ENCODE measurements around the gene DCST1. TPM values are rescaled to one million over a fixed set of nuclear protein-coding genes. Genes with fewer than 3 reads are reported as not detected.
A peak's percentile ranks its signal among the peaks of the same experiment; 100 is the strongest.

The DCST1 gene
- total RNA-seq, 1 experiment from 2014 or later, result 0.32 TPM

GRCh38 chr1:155026588-155026987 is 7.0 kb upstream of the DCST1 start (continued):
- TF ChIP-seq CTCF (IDR thresholded peaks at IDR 0.05 in 2 of 3, conservative IDR thresholded peaks at IDR 0.05 in 1 of 3; ENCODE audit: borderline replicate concordance in 1 of 3, insufficient read depth in 1 of 3, low read depth in 2 of 3, low read length in 2 of 3), result no peak
- TF ChIP-seq FOSL1 (IDR thresholded peaks at IDR 0.05; ENCODE audit: low read depth), result peak; percentile 79
- TF ChIP-seq SRF (IDR thresholded peaks at IDR 0.05; ENCODE audit: low read depth), result no peak
- no peak for TF ChIP-seq CBX3 (IDR thresholded peaks at IDR 0.05; ENCODE audit: low read depth)
- TF ChIP-seq ELF1 (IDR thresholded peaks at IDR 0.05; ENCODE audit: borderline replicate concordance, low read depth), result no peak
- TF ChIP-seq RAD21 (IDR thresholded peaks at IDR 0.05; ENCODE audit: low read depth), result no peak

- H3K27me3 ChIP-seq (ENCODE audit: insufficient read depth, low read length), result no peaks in the 10 kb centered on the region
- no peaks in the 10 kb centered on the region for H3K9me2 ChIP-seq (ENCODE audit: insufficient read depth)
- no peaks in the 10 kb centered on the region for H3K9me3 ChIP-seq (ENCODE audit: control insufficient read depth in 1 of 2, insufficient read depth in 1 of 2, low read depth in 1 of 2, low read length in 2 of 2)
- H3K36me3 ChIP-seq (ENCODE audit: control insufficient read depth in 1 of 2, insufficient read depth in 2 of 2, low read length in 2 of 2), result no peaks in the 10 kb centered on the region
- peaks cover 10 to 19% of the 10 kb centered on the region in 2 experiments for H3K4me1 ChIP-seq (ENCODE audit: control insufficient read depth in 1 of 2, insufficient read depth in 2 of 2, low read length in 2 of 2)
- CTCF ChIA-PET, result no interaction called here
- TF ChIP-seq POLR2AphosphoS5 (IDR thresholded peaks at IDR 0.05; ENCODE audit: low read depth, low read length), result no peak
- no peak for TF ChIP-seq ZNF274 (IDR thresholded peaks at IDR 0.05; ENCODE audit: low read depth, low read length)
- TF ChIP-seq CTCF (IDR thresholded peaks at IDR 0.05 in 2 of 3, conservative IDR thresholded peaks at IDR 0.05 in 1 of 3; ENCODE audit: borderline replicate concordance in 1 of 3, insufficient read depth in 1 of 3, low read depth in 2 of 3, low read length in 2 of 3), result no peak
- no peak for TF ChIP-seq ATF3 (IDR thresholded peaks at IDR 0.05)
- TF ChIP-seq MAX (IDR thresholded peaks at IDR 0.05), result no peak
- no peak for TF ChIP-seq CBX3 (IDR thresholded peaks at IDR 0.05; ENCODE audit: low read depth)
- TF ChIP-seq CEBPB (IDR thresholded peaks at IDR 0.05; ENCODE audit: low read depth), result no peak
- TF ChIP-seq TCF7L2 (IDR thresholded peaks at IDR 0.05; ENCODE audit: borderline replicate concordance, extremely low read depth, insufficient read depth, insufficient read length), result no peak
- no peak for TF ChIP-seq JUND (IDR thresholded peaks at IDR 0.05)
- no peak for TF ChIP-seq SRF (IDR thresholded peaks at IDR 0.05; ENCODE audit: low read depth)
- TF ChIP-seq REST (IDR thresholded peaks at IDR 0.05; ENCODE audit: low read depth), result no peak
- no peak for TF ChIP-seq EGR1 (IDR thresholded peaks at IDR 0.05; ENCODE audit: low read depth)
- BruUV-seq (replicated peaks), result no TSS peak
- POLR2A ChIA-PET, result no interaction called here
- no peak overlapping the region for H3K4me2 ChIP-seq (ENCODE audit: low read length)
- ATAC-seq (no peak), DNase-seq (ENCODE audit: low read depth, low spot score) (no peak)
- no peaks in the 10 kb centered on the region for H4K20me1 ChIP-seq (ENCODE audit: insufficient read depth)
- H3K79me2 ChIP-seq (ENCODE audit: insufficient read depth, low read length), result no peaks in the 10 kb centered on the region
- RAD21 ChIA-PET (ENCODE audit: low non-redundant PET in 1 of 2, low total read pairs in 2 of 2, uncharacterized antibody in 2 of 2, unreplicated experiment in 2 of 2), result no interaction called here
- H3K9ac ChIP-seq (ENCODE audit: low read length), result no peak overlapping the region
- no peak overlapping the region for H3K4me3 ChIP-seq (replicated peaks in 1 of 2; ENCODE audit: low read depth in 1 of 2, low read length in 2 of 2)
- intact Hi-C loops (cut with micrococcal nuclease), result no loop called here
- H2AFZ ChIP-seq (ENCODE audit: low read depth, low read length, poor library complexity, severe bottlenecking), result no peak overlapping the region
- H3K27ac ChIP-seq (ENCODE audit: low read depth, low read length), result no peak overlapping the region
Observed at GRCh38 chr1:155029513-155030242, 3.9 kb upstream of the DCST1 start.
